ENCODE results near the gene RGMB. TPM values are rescaled to one million over a fixed set of nuclear protein-coding genes. Genes with fewer than 3 reads are reported as not detected.

Gene RGMB
- total RNA-seq, 1 donor from 2014 or later: 24.4 TPM

DNA sequence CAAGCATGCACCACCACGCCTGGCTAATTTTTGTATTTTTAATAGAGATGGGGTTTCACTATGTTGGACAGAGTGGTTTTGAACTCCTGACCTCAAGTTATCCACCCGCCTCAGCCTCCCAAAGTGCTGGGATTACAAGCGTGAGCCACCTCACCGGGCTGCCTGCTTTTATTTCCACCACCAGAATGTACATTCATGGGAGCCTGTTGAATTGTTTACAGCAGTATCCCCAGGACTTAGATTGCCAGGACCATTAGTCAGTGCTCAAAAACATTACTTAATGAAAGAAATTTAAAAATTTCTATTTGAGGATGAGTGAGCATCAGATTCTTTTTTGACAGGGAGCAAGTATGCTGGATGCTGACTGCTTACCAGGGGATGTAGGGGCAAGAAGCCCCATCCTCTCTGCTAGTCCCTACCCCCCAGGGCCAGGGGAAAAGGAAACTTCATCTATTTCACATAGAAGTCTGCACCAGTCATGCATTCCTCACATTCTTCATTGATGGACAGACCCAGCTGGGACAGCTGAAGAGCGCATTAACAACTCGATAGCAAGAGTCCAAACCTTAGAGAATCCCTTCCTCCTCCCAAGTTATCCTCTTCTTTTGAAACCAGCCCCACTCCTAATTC lies 10.3 kb upstream of the RGMB start:
- TF ChIP-seq CTCF (IDR thresholded peaks at IDR 0.05; ENCODE audit: unreplicated experiment): no peak
- no peak for DNase-seq (ENCODE audit: low spot score, unreplicated experiment)
- H3K4me3 Mint-ChIP-seq (ENCODE audit: low read depth): no peak overlapping the region
- no peaks in the 10 kb centered on the region for H3K4me1 Mint-ChIP-seq (ENCODE audit: low read depth)
- peak overlapping the region; percentile 45 for H3K27ac Mint-ChIP-seq
- peaks cover 4% of the 10 kb centered on the region for H3K27me3 Mint-ChIP-seq
- H3K9me3 Mint-ChIP-seq (ENCODE audit: low read depth): peaks cover 4% of the 10 kb centered on the region
- H3K36me3 Mint-ChIP-seq (ENCODE audit: insufficient read depth): no peaks in the 10 kb centered on the region

- H3K27me3 Mint-ChIP-seq: peaks cover 4% of the 10 kb centered on the region
- no peak overlapping the region for H3K27ac Mint-ChIP-seq
- no peaks in the 10 kb centered on the region for H3K36me3 Mint-ChIP-seq (ENCODE audit: insufficient read depth)
- no peak overlapping the region for H3K4me3 Mint-ChIP-seq (ENCODE audit: low read depth)
- no peak for TF ChIP-seq CTCF (IDR thresholded peaks at IDR 0.05; ENCODE audit: unreplicated experiment)
- H3K4me1 Mint-ChIP-seq (ENCODE audit: low read depth): peaks cover 3% of the 10 kb centered on the region
- H3K9me3 Mint-ChIP-seq (ENCODE audit: low read depth): peaks cover 4% of the 10 kb centered on the region
- DNase-seq (ENCODE audit: low spot score, unreplicated experiment): no peak
Measured at GRCh38 chr5:98765815-98766214, 7.6 kb upstream of the RGMB start.

- no peak for DNase-seq (ENCODE audit: low spot score, unreplicated experiment)
- Mint-ChIP-seq H3K4me3 (ENCODE audit: low read depth) (no peak overlapping the region), H3K27ac (no peak overlapping the region), H3K4me1 (ENCODE audit: low read depth) (peaks cover 11% of the 10 kb centered on the region), H3K9me3 (ENCODE audit: low read depth) (no peaks in the 10 kb centered on the region), H3K27me3 (peaks cover 4% of the 10 kb centered on the region), H3K36me3 (ENCODE audit: insufficient read depth) (no peaks in the 10 kb centered on the region)
- no peak for TF ChIP-seq CTCF (IDR thresholded peaks at IDR 0.05; ENCODE audit: unreplicated experiment)
Measured at GRCh38 chr5:98767581-98767980, 5.9 kb upstream of the RGMB start.

DNA sequence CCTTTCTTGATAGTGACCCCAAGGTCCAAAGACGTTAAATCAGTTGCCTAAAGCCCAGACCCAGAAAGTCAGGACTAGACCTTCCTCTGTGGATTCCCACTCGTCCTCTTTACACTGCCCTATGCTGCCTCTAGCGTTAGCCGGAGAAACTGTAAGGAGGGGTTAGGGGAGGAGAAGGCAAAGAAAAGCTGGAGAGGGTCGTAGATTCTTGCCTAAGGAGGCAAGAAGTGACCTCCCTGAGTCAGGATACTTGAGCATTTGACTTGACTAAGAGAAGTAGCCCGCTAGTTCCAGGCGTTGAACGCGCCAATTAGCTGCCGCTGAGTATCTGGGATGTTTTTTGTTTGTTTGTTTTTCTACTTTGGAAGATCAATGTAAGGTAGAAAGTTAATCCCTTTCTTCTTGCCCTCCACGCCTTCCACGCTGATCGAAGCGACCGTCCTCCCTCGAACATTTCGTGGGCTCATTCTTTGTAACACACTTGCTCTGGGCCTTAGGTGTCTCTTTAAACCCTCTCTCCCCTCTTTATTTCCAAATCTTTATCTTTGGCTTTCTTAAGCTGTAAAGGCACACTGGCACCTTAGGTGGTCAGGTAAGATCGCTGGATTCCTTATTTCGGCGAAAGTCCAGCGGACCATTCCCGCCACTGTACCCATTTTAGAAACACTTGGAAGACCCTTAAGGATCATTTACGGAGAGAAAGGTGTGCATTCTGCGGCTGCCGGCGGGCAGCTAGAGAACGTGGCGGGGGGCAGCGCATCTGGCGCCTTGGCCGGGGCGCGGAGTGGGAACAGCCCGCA lies 5.1 kb upstream of the RGMB start:
- Mint-ChIP-seq H3K27me3 (peaks cover 4% of the 10 kb centered on the region), H3K36me3 (ENCODE audit: insufficient read depth) (no peaks in the 10 kb centered on the region), H3K9me3 (ENCODE audit: low read depth) (no peaks in the 10 kb centered on the region), H3K27ac (peak overlapping the region; percentile 4), H3K4me1 (ENCODE audit: low read depth) (peaks cover 15% of the 10 kb centered on the region), H3K4me3 (ENCODE audit: low read depth) (peak overlapping the region; percentile 87)
- DNase-seq (ENCODE audit: low spot score, unreplicated experiment): peak; percentile 38
- TF ChIP-seq CTCF (IDR thresholded peaks at IDR 0.05; ENCODE audit: unreplicated experiment): peak; percentile 89

DNA sequence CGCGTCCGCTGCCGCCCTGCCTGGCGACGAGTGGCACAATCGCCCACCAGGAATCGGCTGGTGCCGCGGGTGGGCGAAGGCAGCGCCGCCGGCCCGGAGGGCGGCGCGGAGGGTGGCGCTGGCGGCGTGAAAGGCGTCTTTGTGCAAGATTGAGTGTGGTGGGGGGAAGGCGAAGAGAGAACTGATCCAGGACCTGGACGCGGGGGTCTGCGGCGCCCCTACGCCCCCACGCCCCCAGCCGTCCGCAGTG lies 4.6 kb upstream of the RGMB start:
- Mint-ChIP-seq H3K4me1 (ENCODE audit: low read depth) (peaks cover 15% of the 10 kb centered on the region), H3K27me3 (peaks cover 4% of the 10 kb centered on the region), H3K27ac (no peak overlapping the region), H3K36me3 (ENCODE audit: insufficient read depth) (no peaks in the 10 kb centered on the region), H3K9me3 (ENCODE audit: low read depth) (no peaks in the 10 kb centered on the region), H3K4me3 (ENCODE audit: low read depth) (peak overlapping the region; percentile 87)
- DNase-seq (ENCODE audit: low spot score, unreplicated experiment): no peak
- no peak for TF ChIP-seq CTCF (IDR thresholded peaks at IDR 0.05; ENCODE audit: unreplicated experiment)
